Astrocyte (in vitro differentiated cells and primary cell): ENCODE data around the gene NR6A1. TPM values are rescaled to one million over a fixed set of nuclear protein-coding genes. Genes with fewer than 3 reads are reported as not detected.

Experiments used
- DNase-seq: peaks from one replicate; pipeline ENCODE4 v3.0.0-alpha.2; 2010; ENCODE audit warnings: low read depth
- FAIRE-seq: peaks from 2 replicates; lab custom pipeline; 2011; peaks lifted over from hg19 to GRCh38; lab: Jason Lieb, UNC
- H2AFZ ChIP-seq: 2 replicates; pipeline ENCODE4 v1.6.0; 2012; ENCODE audit warnings: low read depth, low read length, inconsistent platforms
- H3K27ac ChIP-seq: 2 replicates; pipeline ENCODE4 v1.5.1; 2011; ENCODE audit warnings: low read depth, low read length, inconsistent platforms
- H3K27me3 ChIP-seq: 2 replicates; pipeline ENCODE4 v1.6.0; 2011; ENCODE audit warnings: low read length, inconsistent platforms; ENCODE audit not compliant: insufficient read depth
- H3K36me3 ChIP-seq: 2 replicates; pipeline ENCODE4 v1.5.1; 2011; ENCODE audit warnings: low read length, inconsistent platforms; ENCODE audit not compliant: insufficient read depth
- H3K4me1 ChIP-seq: 2 replicates; pipeline ENCODE4 v1.5.1; 2011; ENCODE audit warnings: low read length, inconsistent platforms; ENCODE audit not compliant: insufficient read depth
- H3K4me2 ChIP-seq: 2 replicates; pipeline ENCODE4 v1.6.0; 2012; ENCODE audit warnings: low read length, inconsistent platforms
- H3K4me3 ChIP-seq: 2 replicates; pipeline ENCODE4 v1.5.1; 2011; ENCODE audit warnings: low read depth, mild to moderate bottlenecking, low read length, inconsistent platforms; ENCODE audit not compliant: insufficient read depth
- H3K79me2 ChIP-seq: 2 replicates; pipeline ENCODE4 v1.6.0; 2012; ENCODE audit warnings: mild to moderate bottlenecking, low read length, inconsistent platforms; ENCODE audit not compliant: insufficient read depth
- H3K9ac ChIP-seq: 2 replicates; pipeline ENCODE4 v1.6.0; 2012; ENCODE audit warnings: mild to moderate bottlenecking, low read length, inconsistent platforms
- H3K9me3 ChIP-seq: 2 replicates; pipeline ENCODE4 v1.5.1; 2012; ENCODE audit warnings: low read depth, mild to moderate bottlenecking, low read length, inconsistent platforms; ENCODE audit not compliant: insufficient read depth
- H4K20me1 ChIP-seq: 2 replicates; pipeline ENCODE4 v1.6.0; 2012; ENCODE audit warnings: low read length, inconsistent platforms; ENCODE audit not compliant: insufficient read depth
- H3K27ac Mint-ChIP-seq: one replicate; pipeline ENCODE4 v1.8.0; 2021; ENCODE audit warnings: mild to moderate bottlenecking, mixed read lengths; ENCODE audit not compliant: unreplicated experiment
- H3K27me3 Mint-ChIP-seq: one replicate; pipeline ENCODE4 v1.8.0; 2021; ENCODE audit warnings: low read depth, mixed read lengths; ENCODE audit not compliant: unreplicated experiment
- H3K36me3 Mint-ChIP-seq: one replicate; pipeline ENCODE4 v1.8.0; 2021; ENCODE audit warnings: low read depth, mixed read lengths; ENCODE audit not compliant: unreplicated experiment
- H3K4me1 Mint-ChIP-seq: one replicate; pipeline ENCODE4 v1.8.0; 2021; ENCODE audit warnings: low read depth, mixed read lengths; ENCODE audit not compliant: unreplicated experiment
- H3K4me3 Mint-ChIP-seq: one replicate; pipeline ENCODE4 v1.8.0; 2021; ENCODE audit warnings: mild to moderate bottlenecking, moderate library complexity, mixed read lengths; ENCODE audit not compliant: unreplicated experiment
- H3K9me3 Mint-ChIP-seq: one replicate; pipeline ENCODE4 v1.8.0; 2021; ENCODE audit warnings: mild to moderate bottlenecking, mixed read lengths; ENCODE audit not compliant: unreplicated experiment
- CTCF ChIP-seq: IDR thresholded peaks from 2 replicates; pipeline ENCODE4 v1.5.1; 2011; ENCODE audit warnings: low read depth, mild to moderate bottlenecking, inconsistent platforms, low read length, moderate library complexity; ENCODE audit not compliant: insufficient read depth
- EZH2 ChIP-seq: IDR thresholded peaks from 2 replicates; pipeline ENCODE4 v1.6.1; 2012; ENCODE audit warnings: mild to moderate bottlenecking, low read length, inconsistent platforms; ENCODE audit not compliant: insufficient read depth
- total RNA-seq: library from RNA; stranded (reverse); gene quantifications from 2 replicates; pipeline ENCODE4 v1.2.1, GENCODE V29; 2021

NR6A1 gene
- total RNA-seq, 1 donor from 2014 or later, result 20.8 TPM

DNA sequence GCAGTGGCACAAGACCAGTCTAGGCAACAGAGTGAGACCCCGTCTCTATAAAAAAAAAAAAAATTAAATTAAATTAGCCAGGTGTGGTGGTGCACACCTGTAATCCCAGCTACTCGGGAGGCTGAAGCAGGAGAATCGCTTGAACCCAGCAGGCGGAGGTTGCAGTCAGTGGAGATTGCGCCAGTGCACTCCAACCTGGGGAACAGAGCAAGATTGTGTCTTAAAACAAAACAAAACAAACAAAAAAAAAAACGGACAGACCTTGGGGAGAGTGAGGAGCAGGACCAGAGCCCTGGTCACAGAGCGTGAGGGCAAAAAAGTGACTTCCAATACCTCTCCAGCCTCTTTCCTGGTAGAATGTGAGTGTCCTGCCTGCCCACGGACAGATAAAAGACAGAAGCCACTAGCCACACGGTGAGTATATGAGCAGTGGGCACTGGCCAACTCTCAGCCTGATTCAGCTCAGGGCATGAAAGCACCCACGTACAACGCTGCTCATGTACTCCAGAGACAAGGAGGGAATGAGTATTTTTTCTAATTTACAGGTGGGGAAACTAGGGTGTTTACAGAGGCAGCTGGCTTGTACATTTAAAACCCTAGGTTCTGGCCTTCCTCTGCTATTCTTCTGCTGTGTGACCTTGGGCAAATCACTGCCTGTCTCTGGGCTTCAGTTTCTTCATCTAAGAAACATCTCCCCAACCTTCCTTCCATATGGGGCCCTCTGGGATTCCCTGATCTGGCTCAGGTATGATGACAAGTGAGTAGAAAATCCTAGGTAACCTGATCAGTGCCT, 7.7 kb upstream of the NR6A1 start:
- Mint-ChIP-seq H3K36me3 (peaks cover 3% of the 10 kb centered on the region), H3K4me3 (peak overlapping the region; percentile 77), H3K27ac (peak overlapping the region; percentile 88), H3K4me1 (peaks cover 27% of the 10 kb centered on the region), H3K27me3 (no peaks in the 10 kb centered on the region), H3K9me3 (no peaks in the 10 kb centered on the region)
- DNase-seq, result no peak
- Histone ChIP-seq H3K79me2 (no peaks in the 10 kb centered on the region), H3K27me3 (no peaks in the 10 kb centered on the region), H4K20me1 (no peaks in the 10 kb centered on the region), H3K36me3 (no peaks in the 10 kb centered on the region), H3K4me2 (peak overlapping the region; percentile 81), H3K9ac (peak overlapping the region; percentile 38), H2AFZ (no peak overlapping the region), H3K27ac (peak overlapping the region; percentile 36), H3K4me3 (no peak overlapping the region), H3K9me3 (no peaks in the 10 kb centered on the region), H3K4me1 (peaks cover 20% of the 10 kb centered on the region)
- FAIRE-seq, result no peak
- TF ChIP-seq EZH2 (no peak), CTCF (no peak)

DNA sequence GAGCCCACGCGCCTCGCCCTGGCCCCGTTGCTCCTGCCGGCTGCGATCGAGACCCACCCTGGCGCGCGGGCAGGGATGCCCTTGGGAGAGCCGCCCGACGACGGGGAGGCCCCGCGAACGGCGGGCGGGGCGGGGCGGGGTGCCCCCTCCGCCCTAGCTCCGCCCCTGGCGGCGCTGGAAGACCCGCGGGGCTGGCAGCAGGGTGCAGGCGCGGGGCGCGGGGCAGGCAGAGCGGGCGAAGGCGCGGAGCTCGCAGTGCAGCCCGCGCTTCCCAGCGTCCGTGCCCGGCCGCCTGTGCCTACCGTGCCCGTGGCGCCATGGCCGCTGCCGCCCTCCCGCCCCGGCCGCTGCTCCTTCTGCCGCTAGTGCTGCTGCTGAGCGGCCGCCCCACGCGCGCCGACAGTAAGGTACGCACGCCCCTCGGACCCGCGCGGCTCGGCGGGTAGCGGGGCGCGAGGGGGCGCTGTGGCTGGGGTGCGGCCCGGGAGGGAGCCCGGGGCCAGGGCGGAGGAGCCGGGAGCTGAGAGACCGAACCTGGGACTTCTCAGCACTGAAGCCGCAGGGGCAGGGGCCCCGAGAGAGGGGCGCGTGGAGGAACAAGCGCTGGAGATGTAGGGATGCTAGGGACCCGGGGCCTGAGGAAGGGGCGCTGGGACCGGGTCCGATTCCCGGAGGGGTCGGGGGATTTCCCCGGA, 6.0 kb upstream of the NR6A1 start, which contains the start of gene OLFML2A:
Gene OLFML2A (plus strand): TSS at position 180 of the 695 bp plus-strand sequence. CDS start 138 bp downstream, at position 318.
- H2AFZ ChIP-seq, result peak within 1 kb of the TSS; percentile 82
- Mint-ChIP-seq H3K27me3 (no peaks in the 10 kb centered on the region), H3K4me1 (peaks cover 26% of the 10 kb centered on the region)

More for the DNA sequence above, 6.0 kb upstream of the NR6A1 start, which contains the start of gene OLFML2A:
- peak within 1 kb of the TSS; percentile 87 for H3K4me2 ChIP-seq
- no peaks in the 10 kb centered on the region for H3K27me3 ChIP-seq
- Mint-ChIP-seq H3K27ac (peak within 1 kb of the TSS; percentile 86), H3K36me3 (peaks cover 3% of the 10 kb centered on the region), H3K9me3 (no peaks in the 10 kb centered on the region), H3K4me3 (peak within 1 kb of the TSS; percentile 88)
- TF ChIP-seq CTCF, result no peak
- TF ChIP-seq EZH2, result no peak
- no peaks in the 10 kb centered on the region for H3K79me2 ChIP-seq
- H3K36me3 ChIP-seq, result no peaks in the 10 kb centered on the region
- H3K4me1 ChIP-seq, result peaks cover 20% of the 10 kb centered on the region
- no peaks in the 10 kb centered on the region for H3K9me3 ChIP-seq
- H4K20me1 ChIP-seq, result no peaks in the 10 kb centered on the region
- DNase-seq (no peak), FAIRE-seq (no peak)
- peak within 1 kb of the TSS; percentile 68 for H3K9ac ChIP-seq
- H3K27ac ChIP-seq, result no peak within 1 kb of the TSS
- H3K4me3 ChIP-seq, result peak within 1 kb of the TSS; percentile 52
